ENCODE measurements around the gene NPAS2.

Gene NPAS2

GRCh38 chr2:101014264-101014857 is 194.4 kb downstream of the NPAS2 start:
- no peak for DNase-seq (ENCODE audit: low read depth in 3 of 3)

GRCh38 chr2:101017371-101017770 is 197.4 kb downstream of the NPAS2 start:
- DNase-seq (ENCODE audit: low read depth in 3 of 3), result no peak

GRCh38 chr2:101018934-101019333 is 199.0 kb downstream of the NPAS2 start:
- no peak for DNase-seq (ENCODE audit: low read depth in 3 of 3)

GRCh38 chr2:101022221-101022620 is 202.3 kb downstream of the NPAS2 start:
- DNase-seq (ENCODE audit: low read depth in 3 of 3), result no peak

GRCh38 chr2:101023327-101024107 is 203.6 kb downstream of the NPAS2 start:
- no peak for DNase-seq (ENCODE audit: low read depth in 3 of 3)

GRCh38 chr2:101025561-101025960 is 205.6 kb downstream of the NPAS2 start:
- no peak for DNase-seq (ENCODE audit: low read depth in 3 of 3)

- no peak for DNase-seq (ENCODE audit: low read depth in 3 of 3)
Observed at GRCh38 chr2:101026253-101026701, 206.3 kb downstream of the NPAS2 start.

GRCh38 chr2:101026923-101027469 is 207.1 kb downstream of the NPAS2 start:
- DNase-seq (ENCODE audit: low read depth in 3 of 3), result no peak

- DNase-seq (ENCODE audit: low read depth in 3 of 3), result no peak
Observed at GRCh38 chr2:101027852-101028251, 207.9 kb downstream of the NPAS2 start.

- DNase-seq (ENCODE audit: low read depth in 3 of 3), result no peak
Observed at GRCh38 chr2:101030866-101031554, 211.1 kb downstream of the NPAS2 start.

GRCh38 chr2:101032084-101032776 is 212.3 kb downstream of the NPAS2 start:
- no peak for DNase-seq (ENCODE audit: low read depth in 3 of 3)

- DNase-seq (ENCODE audit: low read depth in 3 of 3), result no peak
Observed at GRCh38 chr2:101036562-101036961, 216.6 kb downstream of the NPAS2 start.

- no peak for DNase-seq (ENCODE audit: low read depth in 3 of 3)
Observed at GRCh38 chr2:101037161-101037755, 217.3 kb downstream of the NPAS2 start.

GRCh38 chr2:101038455-101039255 is 218.7 kb downstream of the NPAS2 start:
- DNase-seq (ENCODE audit: low read depth in 3 of 3), result no peak

GRCh38 chr2:101040072-101040471 is 220.1 kb downstream of the NPAS2 start:
- no peak for DNase-seq (ENCODE audit: low read depth in 3 of 3)

- DNase-seq (ENCODE audit: low read depth in 3 of 3), result no peak
Observed at GRCh38 chr2:101040761-101041160, 220.8 kb downstream of the NPAS2 start.

- DNase-seq (ENCODE audit: low read depth in 3 of 3), result no peak
Observed at GRCh38 chr2:101041413-101041812, 221.5 kb downstream of the NPAS2 start.

- no peak for DNase-seq (ENCODE audit: low read depth in 3 of 3)
Observed at GRCh38 chr2:101045330-101045729, 225.4 kb downstream of the NPAS2 start.
